Breast epithelium (tissue), 3 donors: ENCODE data around the gene ENAH.

Source experiments
- POLR2AphosphoS5 ChIP-seq, 3 donors: sonication (generic); formaldehyde crosslinking; IDR thresholded peaks; one replicate each; pipeline ENCODE4 v1.6.1; 2017; ENCODE audit warnings: antibody characterized with exemption in 3 of 3
- TF ChIP-seq, protein P1 (sequence below), 3 donors: fragments of 450-650 bp; IDR thresholded peaks; one replicate each; pipeline ENCODE4 v1.5.1; 2016 to 2017; ENCODE audit warnings: antibody characterized with exemption in 3 of 3, mild to moderate bottlenecking in 3 of 3, moderate library complexity in 3 of 3

DNA sequence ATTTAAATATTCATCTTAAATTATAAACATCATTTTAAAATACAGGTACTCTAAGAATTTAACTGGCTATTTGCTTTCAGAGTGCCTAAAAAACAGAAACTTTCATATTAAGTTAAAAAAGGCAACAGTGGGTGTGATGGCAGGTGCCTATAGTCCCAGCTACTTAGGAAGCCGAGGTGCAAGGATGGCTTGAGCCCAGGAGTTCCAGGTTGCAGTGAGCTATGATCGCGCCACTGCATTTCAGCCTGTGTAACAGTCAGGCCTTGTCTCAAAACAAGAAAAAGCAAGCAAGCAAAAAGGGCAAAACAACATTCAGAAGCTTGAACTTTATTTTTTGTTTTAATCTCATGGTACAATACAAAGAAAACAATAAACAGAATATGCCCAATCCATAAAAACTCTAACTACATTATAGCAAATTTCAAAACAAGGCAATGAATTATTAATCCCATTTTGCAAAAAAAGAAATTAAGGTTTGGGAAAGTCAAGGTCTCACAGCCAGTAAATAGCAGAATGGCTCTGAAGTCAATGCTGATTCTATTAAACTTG lies 15.2 kb downstream of the ENAH start:
- TF ChIP-seq, protein P1, sequence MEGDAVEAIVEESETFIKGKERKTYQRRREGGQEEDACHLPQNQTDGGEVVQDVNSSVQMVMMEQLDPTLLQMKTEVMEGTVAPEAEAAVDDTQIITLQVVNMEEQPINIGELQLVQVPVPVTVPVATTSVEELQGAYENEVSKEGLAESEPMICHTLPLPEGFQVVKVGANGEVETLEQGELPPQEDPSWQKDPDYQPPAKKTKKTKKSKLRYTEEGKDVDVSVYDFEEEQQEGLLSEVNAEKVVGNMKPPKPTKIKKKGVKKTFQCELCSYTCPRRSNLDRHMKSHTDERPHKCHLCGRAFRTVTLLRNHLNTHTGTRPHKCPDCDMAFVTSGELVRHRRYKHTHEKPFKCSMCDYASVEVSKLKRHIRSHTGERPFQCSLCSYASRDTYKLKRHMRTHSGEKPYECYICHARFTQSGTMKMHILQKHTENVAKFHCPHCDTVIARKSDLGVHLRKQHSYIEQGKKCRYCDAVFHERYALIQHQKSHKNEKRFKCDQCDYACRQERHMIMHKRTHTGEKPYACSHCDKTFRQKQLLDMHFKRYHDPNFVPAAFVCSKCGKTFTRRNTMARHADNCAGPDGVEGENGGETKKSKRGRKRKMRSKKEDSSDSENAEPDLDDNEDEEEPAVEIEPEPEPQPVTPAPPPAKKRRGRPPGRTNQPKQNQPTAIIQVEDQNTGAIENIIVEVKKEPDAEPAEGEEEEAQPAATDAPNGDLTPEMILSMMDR (IDR thresholded peaks at IDR 0.05): no peak
- no peak for TF ChIP-seq POLR2AphosphoS5 (IDR thresholded peaks at IDR 0.05)
